Liver (tissue), 9 donors: ENCODE results near the gene SMARCC2. TPM values are rescaled to one million over a fixed set of nuclear protein-coding genes. Genes with fewer than 3 reads are reported as not detected.

ENCODE experiments used
- DNase-seq: peaks from one replicate; pipeline ENCODE4 v3.0.0-alpha.2; 2017; ENCODE audit warnings: low spot score
- H3K27ac ChIP-seq, 2 donors: one replicate each; pipeline ENCODE4 v1.7.0; 2013; ENCODE audit warnings: inconsistent platforms in 2 of 2, low read length in 2 of 2, control low read depth in 1 of 2, low read depth in 1 of 2, mild to moderate bottlenecking in 1 of 2
- H3K27me3 ChIP-seq, 4 donors: one replicate each; pipeline versions ENCODE4 v1.6.1 to v1.7.0; 2013; ENCODE audit warnings: low read length in 3 of 4, inconsistent platforms in 1 of 4, mild to moderate bottlenecking in 1 of 4, moderate library complexity in 1 of 4; ENCODE audit not compliant: control insufficient read depth in 4 of 4, insufficient read depth in 4 of 4
- H3K36me3 ChIP-seq, 4 donors: one replicate each; pipeline versions ENCODE4 v1.6.1 to v1.7.0; 2013; ENCODE audit warnings: low read length in 3 of 4, mild to moderate bottlenecking in 3 of 4, low read depth in 1 of 4, moderate library complexity in 1 of 4; ENCODE audit not compliant: control insufficient read depth in 4 of 4, insufficient read depth in 3 of 4
- H3K4me1 ChIP-seq, 4 donors: one replicate each; pipeline versions ENCODE4 v1.6.1 to v1.7.0; 2013; ENCODE audit warnings: low read length in 3 of 4, mild to moderate bottlenecking in 3 of 4, moderate library complexity in 1 of 4; ENCODE audit not compliant: control insufficient read depth in 4 of 4, insufficient read depth in 4 of 4
- H3K4me3 ChIP-seq, 3 donors: one replicate each; pipeline versions ENCODE4 v1.6.1 to v1.7.0; 2013; ENCODE audit warnings: low read length in 3 of 3, control low read depth in 1 of 3, low read depth in 1 of 3, mild to moderate bottlenecking in 1 of 3
- H3K9ac ChIP-seq, 2 donors: one replicate each; pipeline ENCODE4 v1.7.0; 2013; ENCODE audit warnings: low read length in 2 of 2, mild to moderate bottlenecking in 2 of 2, moderate library complexity in 2 of 2, control low read depth in 1 of 2, low read depth in 1 of 2
- H3K9me3 ChIP-seq, 4 donors: one replicate each; pipeline versions ENCODE4 v1.6.1 to v1.7.0; 2013; ENCODE audit warnings: low read length in 3 of 4; ENCODE audit not compliant: control insufficient read depth in 4 of 4
- ATF3 ChIP-seq: IDR thresholded peaks from 2 replicates; pipeline ENCODE4 v1.6.1; 2016; ENCODE audit warnings: antibody characterized with exemption
- EGR1 ChIP-seq, 2 donors: IDR thresholded peaks; 2 replicates each; pipeline ENCODE4 v1.6.1; 2016 to 2018; ENCODE audit warnings: antibody characterized with exemption in 2 of 2, low read depth in 2 of 2
- FOXA1 ChIP-seq: IDR thresholded peaks from 2 replicates; pipeline ENCODE4 v1.6.1; 2016; ENCODE audit warnings: antibody characterized with exemption
- FOXA2 ChIP-seq: IDR thresholded peaks from 2 replicates; pipeline ENCODE4 v1.6.1; 2016; ENCODE audit warnings: antibody characterized with exemption
- GABPA ChIP-seq, 2 donors: IDR thresholded peaks in 1 of 2; conservative IDR thresholded peaks in 1 of 2; 2 replicates each; pipeline ENCODE4 v1.6.1; 2016; ENCODE audit warnings: antibody characterized with exemption in 2 of 2, mild to moderate bottlenecking in 1 of 2, moderate library complexity in 1 of 2
- HNF4A ChIP-seq, 2 donors: conservative IDR thresholded peaks; 2 replicates each; pipeline ENCODE4 v1.6.1; 2016; ENCODE audit warnings: antibody characterized with exemption in 2 of 2, mild to moderate bottlenecking in 2 of 2
- HNF4G ChIP-seq: IDR thresholded peaks from 2 replicates; pipeline ENCODE4 v1.6.1; 2016; ENCODE audit warnings: antibody characterized with exemption
- JUND ChIP-seq, 2 donors: IDR thresholded peaks; 2 replicates each; pipeline ENCODE4 v1.6.1; 2016; ENCODE audit warnings: antibody characterized with exemption in 2 of 2
- MAX ChIP-seq: IDR thresholded peaks from 2 replicates; pipeline ENCODE4 v1.6.1; 2016; ENCODE audit warnings: antibody characterized with exemption
- NR2F2 ChIP-seq: IDR thresholded peaks from 2 replicates; pipeline ENCODE4 v1.6.1; 2016; ENCODE audit warnings: antibody characterized with exemption
- RAD21 ChIP-seq, 2 donors: IDR thresholded peaks; 2 replicates each; pipeline ENCODE4 v1.6.1; 2016; ENCODE audit warnings: antibody characterized with exemption in 2 of 2, mild to moderate bottlenecking in 2 of 2
- RXRA ChIP-seq, 2 donors: IDR thresholded peaks; 2 replicates each; pipeline ENCODE4 v1.6.1; 2017 to 2018; ENCODE audit warnings: antibody characterized with exemption in 2 of 2, mild to moderate bottlenecking in 1 of 2
- SP1 ChIP-seq: IDR thresholded peaks from 2 replicates; pipeline ENCODE4 v1.6.1; 2018; ENCODE audit warnings: antibody characterized with exemption, mild to moderate bottlenecking
- TAF1 ChIP-seq: conservative IDR thresholded peaks from 2 replicates; pipeline ENCODE4 v1.6.1; 2016; ENCODE audit warnings: antibody characterized with exemption, mild to moderate bottlenecking
- YY1 ChIP-seq: IDR thresholded peaks from 2 replicates; pipeline ENCODE4 v1.6.1; 2016; ENCODE audit warnings: antibody characterized with exemption, mild to moderate bottlenecking
- ZBTB33 ChIP-seq: IDR thresholded peaks from 2 replicates; pipeline ENCODE4 v1.6.1; 2016; ENCODE audit warnings: antibody characterized with exemption
- WGBS: extraction: QIAGEN DNeasy Blood & Tissue Kit; methylation state at CpG from one replicate; pipeline ENCODE4 v1.1.7; 2013; 5-methylcytosine and 5-hydroxymethylcytosine counted together
- polyA plus RNA-seq, 2 donors: library from polyadenylated mRNA; stranded (reverse) in 1 of 2; unstranded in 1 of 2; fragments of 200-250 nt in 1 of 2; fragments of >200 nt in 1 of 2; fragmentation: Nextera tagmentation in 1 of 2; extraction: Ambion mirVana in 1 of 2; gene quantifications; one replicate each; pipeline versions ENCODE4 v1.2.1 to v1.2.3, GENCODE V29; 2013 to 2015
- total RNA-seq, 2 donors: library from RNA; depleted of rRNA; stranded (reverse); fragments of >200 nt; gene quantifications; one replicate each; pipeline ENCODE4 v1.2.3, GENCODE V29; 2014
- TF ChIP-seq, protein P1 (sequence below): fragments of 150-350 bp; IDR thresholded peaks from 2 replicates; pipeline ENCODE4 v1.5.1; 2017; ENCODE audit warnings: improper control_type of control experiment, low read depth, low read length; ENCODE audit not compliant: missing input control
- TF ChIP-seq, protein P2 (sequence below): IDR thresholded peaks from 2 replicates; pipeline ENCODE4 v1.6.1; 2016; ENCODE audit warnings: antibody characterized with exemption, mild to moderate bottlenecking
- donor health status: healthy.
- donor health status: healthy.
- donor health status: healthy.
- donor health status: healthy.
- donor health status: healthy.

SMARCC2 gene
- total and polyA plus RNA-seq, 4 donors, result 12.8 to 24.8 (median 22.5) TPM

GRCh38 chr12:56134897-56135296 lies 54.4 kb downstream of the SMARCC2 start:
- DNase-seq, result no peak
- 98% methylated on average over 6 of the region's 6 CpGs for WGBS
- H3K9ac ChIP-seq, result no peak overlapping the region

GRCh38 chr12:56130876-56131275 lies 58.4 kb downstream of the SMARCC2 start:
- Histone ChIP-seq H3K27me3 (no peaks in the 10 kb centered on the region), H3K27ac (no peak overlapping the region), H3K4me3 (no peak overlapping the region), H3K9me3 (no peaks in the 10 kb centered on the region), H3K4me1 (peaks cover 0 to 31% (median 25%) of the 10 kb centered on the region in 4 donors), H3K9ac (no peak overlapping the region), H3K36me3 (peaks cover 9 to 36% (median 26%) of the 10 kb centered on the region in 4 donors)
- WGBS, result 83% methylated on average over 4 of the region's 4 CpGs
- TF ChIP-seq FOXA1 (no peak), JUND (IDR thresholded peaks at IDR 0.05) (no peak), GABPA (IDR thresholded peaks at IDR 0.05 in 1 of 2, conservative IDR thresholded peaks at IDR 0.05 in 1 of 2) (no peak), HNF4G (no peak), SP1 (no peak), ZBTB33 (no peak), HNF4A (conservative IDR thresholded peaks at IDR 0.05) (no peak), FOXA2 (no peak), TAF1 (no peak), EGR1 (IDR thresholded peaks at IDR 0.05; ENCODE audit: low read depth in 2 of 2) (no peak), RXRA (IDR thresholded peaks at IDR 0.05) (no peak), MAX (no peak), YY1 (no peak), NR2F2 (no peak), ATF3 (no peak), RAD21 (IDR thresholded peaks at IDR 0.05) (no peak)
- TF ChIP-seq, protein P1, sequence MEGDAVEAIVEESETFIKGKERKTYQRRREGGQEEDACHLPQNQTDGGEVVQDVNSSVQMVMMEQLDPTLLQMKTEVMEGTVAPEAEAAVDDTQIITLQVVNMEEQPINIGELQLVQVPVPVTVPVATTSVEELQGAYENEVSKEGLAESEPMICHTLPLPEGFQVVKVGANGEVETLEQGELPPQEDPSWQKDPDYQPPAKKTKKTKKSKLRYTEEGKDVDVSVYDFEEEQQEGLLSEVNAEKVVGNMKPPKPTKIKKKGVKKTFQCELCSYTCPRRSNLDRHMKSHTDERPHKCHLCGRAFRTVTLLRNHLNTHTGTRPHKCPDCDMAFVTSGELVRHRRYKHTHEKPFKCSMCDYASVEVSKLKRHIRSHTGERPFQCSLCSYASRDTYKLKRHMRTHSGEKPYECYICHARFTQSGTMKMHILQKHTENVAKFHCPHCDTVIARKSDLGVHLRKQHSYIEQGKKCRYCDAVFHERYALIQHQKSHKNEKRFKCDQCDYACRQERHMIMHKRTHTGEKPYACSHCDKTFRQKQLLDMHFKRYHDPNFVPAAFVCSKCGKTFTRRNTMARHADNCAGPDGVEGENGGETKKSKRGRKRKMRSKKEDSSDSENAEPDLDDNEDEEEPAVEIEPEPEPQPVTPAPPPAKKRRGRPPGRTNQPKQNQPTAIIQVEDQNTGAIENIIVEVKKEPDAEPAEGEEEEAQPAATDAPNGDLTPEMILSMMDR, result no peak
- TF ChIP-seq, protein P2, sequence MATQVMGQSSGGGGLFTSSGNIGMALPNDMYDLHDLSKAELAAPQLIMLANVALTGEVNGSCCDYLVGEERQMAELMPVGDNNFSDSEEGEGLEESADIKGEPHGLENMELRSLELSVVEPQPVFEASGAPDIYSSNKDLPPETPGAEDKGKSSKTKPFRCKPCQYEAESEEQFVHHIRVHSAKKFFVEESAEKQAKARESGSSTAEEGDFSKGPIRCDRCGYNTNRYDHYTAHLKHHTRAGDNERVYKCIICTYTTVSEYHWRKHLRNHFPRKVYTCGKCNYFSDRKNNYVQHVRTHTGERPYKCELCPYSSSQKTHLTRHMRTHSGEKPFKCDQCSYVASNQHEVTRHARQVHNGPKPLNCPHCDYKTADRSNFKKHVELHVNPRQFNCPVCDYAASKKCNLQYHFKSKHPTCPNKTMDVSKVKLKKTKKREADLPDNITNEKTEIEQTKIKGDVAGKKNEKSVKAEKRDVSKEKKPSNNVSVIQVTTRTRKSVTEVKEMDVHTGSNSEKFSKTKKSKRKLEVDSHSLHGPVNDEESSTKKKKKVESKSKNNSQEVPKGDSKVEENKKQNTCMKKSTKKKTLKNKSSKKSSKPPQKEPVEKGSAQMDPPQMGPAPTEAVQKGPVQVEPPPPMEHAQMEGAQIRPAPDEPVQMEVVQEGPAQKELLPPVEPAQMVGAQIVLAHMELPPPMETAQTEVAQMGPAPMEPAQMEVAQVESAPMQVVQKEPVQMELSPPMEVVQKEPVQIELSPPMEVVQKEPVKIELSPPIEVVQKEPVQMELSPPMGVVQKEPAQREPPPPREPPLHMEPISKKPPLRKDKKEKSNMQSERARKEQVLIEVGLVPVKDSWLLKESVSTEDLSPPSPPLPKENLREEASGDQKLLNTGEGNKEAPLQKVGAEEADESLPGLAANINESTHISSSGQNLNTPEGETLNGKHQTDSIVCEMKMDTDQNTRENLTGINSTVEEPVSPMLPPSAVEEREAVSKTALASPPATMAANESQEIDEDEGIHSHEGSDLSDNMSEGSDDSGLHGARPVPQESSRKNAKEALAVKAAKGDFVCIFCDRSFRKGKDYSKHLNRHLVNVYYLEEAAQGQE, result no peak
- no peak for DNase-seq

More at GRCh38 chr12:56134897-56135296, 54.4 kb downstream of the SMARCC2 start:
- peaks cover 0 to 4% (median 0%) of the 10 kb centered on the region in 4 donors for H3K4me1 ChIP-seq
- no peaks in the 10 kb centered on the region for H3K9me3 ChIP-seq
- H3K27ac ChIP-seq, result no peak overlapping the region
- no peak for TF ChIP-seq ZBTB33
- H3K27me3 ChIP-seq, result no peaks in the 10 kb centered on the region
- H3K36me3 ChIP-seq, result peaks cover 22 to 66% (median 53%) of the 10 kb centered on the region in 4 donors
- no peak overlapping the region for H3K4me3 ChIP-seq
